Brain microvascular endothelial cell (primary cell): Measurements from ENCODE around the gene IGFBP6.

Experiments used
- DNase-seq: peaks from one replicate; pipeline ENCODE4 v3.0.0-alpha.2; 2020
- H3K27ac ChIP-seq: fragments of 250-450 bp; sonication (Bioruptor Pico); 2 replicates; pipeline ENCODE4 v1.5.1; 2020; ENCODE audit warnings: mild to moderate bottlenecking, moderate library complexity
- H3K27me3 ChIP-seq: fragments of 250-450 bp; sonication (Bioruptor Pico); replicated peaks from 2 replicates; pipeline ENCODE4 v1.5.1; 2020; ENCODE audit warnings: mild to moderate bottlenecking
- H3K36me3 ChIP-seq: fragments of 250-450 bp; sonication (Bioruptor Pico); replicated peaks from 2 replicates; pipeline ENCODE4 v1.5.1; 2020; ENCODE audit warnings: mild to moderate bottlenecking
- H3K4me3 ChIP-seq: 2 replicates; pipeline ENCODE4 v1.5.1; 2011; ENCODE audit warnings: low read depth, mild to moderate bottlenecking, control low read depth, low read length, moderate library complexity
- in situ Hi-C: cut with HindIII; loops from 2 replicates; pipeline ENCODE4 v1.10.0; 2017; ENCODE audit warnings: low sequenced_read_pairs, low pct_ligation_motif_present
- TF ChIP-seq, protein P1 (sequence below): IDR thresholded peaks from 2 replicates; pipeline ENCODE4 v1.5.1; 2011; ENCODE audit warnings: low read depth, mild to moderate bottlenecking, moderate library complexity, low read length, control low read depth, inconsistent platforms; ENCODE audit errors: missing control alignments

The IGFBP6 gene

DNA sequence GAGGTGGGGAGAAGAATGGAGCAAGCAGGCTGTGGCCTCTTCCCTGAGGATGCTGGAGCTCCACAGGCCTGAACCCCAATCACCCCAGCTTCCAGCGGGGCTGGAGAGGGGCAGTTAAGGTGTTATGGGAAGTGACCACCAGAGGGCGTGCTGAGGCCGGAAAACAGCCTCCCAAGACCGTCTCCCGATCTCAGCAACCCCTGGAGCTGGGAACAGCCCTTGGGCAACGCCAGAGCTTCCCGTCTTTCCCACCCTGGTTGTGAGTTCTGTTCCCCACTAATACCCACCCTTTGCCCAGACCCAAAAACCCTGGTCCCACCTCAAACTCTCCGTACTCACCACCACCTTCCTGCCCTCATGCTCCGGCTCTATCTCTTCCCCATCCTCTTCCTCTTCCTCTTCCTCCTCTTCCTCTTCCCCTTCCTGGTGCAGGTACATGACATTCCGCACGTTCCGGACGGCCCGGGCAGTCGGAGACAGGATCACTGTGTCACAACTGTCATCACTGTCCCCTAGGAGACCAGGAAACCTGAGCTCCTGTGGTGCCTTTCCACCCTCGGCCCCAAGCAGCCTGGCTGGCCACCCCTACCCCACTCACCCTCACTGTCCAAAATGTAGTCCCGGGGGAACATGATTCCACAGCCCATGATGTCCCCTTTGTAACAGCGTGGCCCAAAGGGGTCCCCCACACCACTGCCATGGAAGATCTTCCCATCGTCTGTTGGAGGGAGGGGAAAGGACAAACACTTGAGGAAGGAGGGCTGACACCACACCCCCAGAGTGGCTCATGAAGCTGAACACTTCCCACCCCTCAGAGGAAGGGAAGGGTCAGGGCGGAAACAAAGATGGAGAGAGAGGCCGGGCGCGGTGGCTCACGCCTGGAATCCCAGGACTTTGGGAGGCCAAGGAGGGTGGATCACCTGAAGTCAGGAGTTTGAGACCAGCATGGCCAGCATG is 31.2 kb upstream of the IGFBP6 start:
- Histone ChIP-seq H3K4me3 (no peak overlapping the region), H3K27ac (peak overlapping the region; percentile 78), H3K27me3 (no peaks in the 10 kb centered on the region), H3K36me3 (peaks cover 41% of the 10 kb centered on the region)
- in situ Hi-C loops: no loop called here
- DNase-seq: no peak
- TF ChIP-seq, protein P1, sequence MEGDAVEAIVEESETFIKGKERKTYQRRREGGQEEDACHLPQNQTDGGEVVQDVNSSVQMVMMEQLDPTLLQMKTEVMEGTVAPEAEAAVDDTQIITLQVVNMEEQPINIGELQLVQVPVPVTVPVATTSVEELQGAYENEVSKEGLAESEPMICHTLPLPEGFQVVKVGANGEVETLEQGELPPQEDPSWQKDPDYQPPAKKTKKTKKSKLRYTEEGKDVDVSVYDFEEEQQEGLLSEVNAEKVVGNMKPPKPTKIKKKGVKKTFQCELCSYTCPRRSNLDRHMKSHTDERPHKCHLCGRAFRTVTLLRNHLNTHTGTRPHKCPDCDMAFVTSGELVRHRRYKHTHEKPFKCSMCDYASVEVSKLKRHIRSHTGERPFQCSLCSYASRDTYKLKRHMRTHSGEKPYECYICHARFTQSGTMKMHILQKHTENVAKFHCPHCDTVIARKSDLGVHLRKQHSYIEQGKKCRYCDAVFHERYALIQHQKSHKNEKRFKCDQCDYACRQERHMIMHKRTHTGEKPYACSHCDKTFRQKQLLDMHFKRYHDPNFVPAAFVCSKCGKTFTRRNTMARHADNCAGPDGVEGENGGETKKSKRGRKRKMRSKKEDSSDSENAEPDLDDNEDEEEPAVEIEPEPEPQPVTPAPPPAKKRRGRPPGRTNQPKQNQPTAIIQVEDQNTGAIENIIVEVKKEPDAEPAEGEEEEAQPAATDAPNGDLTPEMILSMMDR: peak; percentile 92

DNA sequence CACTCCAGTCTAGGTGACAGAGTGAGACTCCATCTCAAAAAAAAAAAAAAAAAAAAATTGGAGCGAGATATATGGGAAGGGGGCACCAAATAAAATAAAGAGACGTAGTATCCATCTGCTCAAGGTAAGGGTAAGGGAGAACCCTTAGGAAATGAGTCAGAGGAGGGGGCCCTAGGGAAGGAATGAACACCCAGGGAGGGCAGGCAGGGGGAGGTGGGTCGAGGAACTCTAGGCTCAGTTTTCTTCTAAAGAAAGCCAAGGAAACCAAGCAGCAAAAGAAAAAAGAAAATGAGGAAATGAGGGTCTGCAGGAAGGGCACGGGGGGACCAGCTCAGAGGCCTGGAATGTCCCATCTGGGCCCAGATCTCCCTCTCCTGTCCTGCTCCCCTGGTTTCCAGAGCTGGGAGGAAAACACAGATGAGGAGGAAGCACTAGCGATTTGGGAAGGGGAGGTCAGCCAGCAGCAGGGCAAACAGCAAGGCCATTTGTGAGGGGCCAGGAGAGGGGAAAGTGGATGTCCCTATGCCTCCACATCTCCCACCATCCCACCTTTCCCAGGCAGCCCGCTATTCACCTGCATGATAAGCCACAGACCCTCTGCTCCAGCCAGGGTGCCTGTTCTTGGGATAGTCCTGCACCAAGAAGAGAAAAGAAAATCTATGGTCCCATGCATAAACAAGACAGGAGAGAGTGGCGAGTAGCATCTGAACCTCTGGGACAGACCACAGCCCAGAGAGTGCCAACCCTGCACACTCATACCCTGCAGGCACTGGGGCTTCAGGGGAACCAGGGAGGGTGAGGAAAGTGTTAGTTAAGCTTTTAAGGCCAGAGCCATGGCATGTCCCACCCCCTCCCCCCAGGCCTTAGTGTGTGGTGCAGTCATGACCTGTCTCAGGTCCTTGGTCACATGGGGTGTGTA is 30.1 kb upstream of the IGFBP6 start:
- no peak overlapping the region for H3K4me3 ChIP-seq
- no peaks in the 10 kb centered on the region for H3K27me3 ChIP-seq
- peaks cover 35% of the 10 kb centered on the region for H3K36me3 ChIP-seq
- H3K27ac ChIP-seq: no peak overlapping the region
- in situ Hi-C loops: no loop called here
- no peak for DNase-seq
- TF ChIP-seq, protein P1: no peak

DNA sequence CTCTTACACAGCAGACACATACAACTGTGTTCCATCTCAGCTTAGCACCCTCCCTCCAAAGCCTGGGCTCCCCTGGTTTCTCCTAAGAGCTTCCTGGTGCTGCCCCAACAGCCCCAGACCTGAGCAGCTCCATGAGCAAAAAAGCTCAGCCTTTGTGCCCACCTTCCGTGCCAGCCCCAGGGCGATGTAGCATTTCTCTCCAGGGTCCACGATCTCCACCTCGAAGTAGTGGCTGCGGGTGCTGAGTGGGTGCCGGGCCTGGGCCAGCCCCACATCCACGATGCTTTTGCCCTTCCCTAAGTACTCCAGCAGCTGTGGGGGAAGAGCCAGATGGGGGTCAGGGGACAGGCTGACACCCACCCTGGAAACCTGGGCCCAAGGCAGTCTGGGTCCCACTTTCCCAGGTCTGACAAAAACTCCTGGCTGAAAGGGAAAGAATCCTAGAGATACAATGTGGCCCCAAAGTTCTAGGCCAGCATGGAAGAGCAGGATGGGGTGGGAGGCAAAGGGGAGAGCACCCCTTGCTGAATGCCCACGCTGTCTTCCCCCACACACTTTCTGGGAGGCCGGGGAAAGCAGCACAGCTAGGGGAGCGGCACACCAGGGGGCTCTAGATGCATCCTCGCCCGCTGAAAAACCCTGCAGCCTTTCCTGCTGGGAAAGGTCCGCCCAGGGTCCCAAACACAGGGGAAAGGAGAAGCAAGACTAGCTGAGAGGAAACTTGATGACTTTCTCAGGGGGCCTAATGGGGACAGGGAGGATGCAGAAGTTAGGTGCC is 29.3 kb upstream of the IGFBP6 start:
- no peak overlapping the region for H3K4me3 ChIP-seq
- no peak for DNase-seq
- H3K27ac ChIP-seq: no peak overlapping the region
- TF ChIP-seq, protein P1: no peak
- in situ Hi-C loops: no loop called here
- no peaks in the 10 kb centered on the region for H3K27me3 ChIP-seq
- H3K36me3 ChIP-seq: peaks cover 27% of the 10 kb centered on the region

DNA sequence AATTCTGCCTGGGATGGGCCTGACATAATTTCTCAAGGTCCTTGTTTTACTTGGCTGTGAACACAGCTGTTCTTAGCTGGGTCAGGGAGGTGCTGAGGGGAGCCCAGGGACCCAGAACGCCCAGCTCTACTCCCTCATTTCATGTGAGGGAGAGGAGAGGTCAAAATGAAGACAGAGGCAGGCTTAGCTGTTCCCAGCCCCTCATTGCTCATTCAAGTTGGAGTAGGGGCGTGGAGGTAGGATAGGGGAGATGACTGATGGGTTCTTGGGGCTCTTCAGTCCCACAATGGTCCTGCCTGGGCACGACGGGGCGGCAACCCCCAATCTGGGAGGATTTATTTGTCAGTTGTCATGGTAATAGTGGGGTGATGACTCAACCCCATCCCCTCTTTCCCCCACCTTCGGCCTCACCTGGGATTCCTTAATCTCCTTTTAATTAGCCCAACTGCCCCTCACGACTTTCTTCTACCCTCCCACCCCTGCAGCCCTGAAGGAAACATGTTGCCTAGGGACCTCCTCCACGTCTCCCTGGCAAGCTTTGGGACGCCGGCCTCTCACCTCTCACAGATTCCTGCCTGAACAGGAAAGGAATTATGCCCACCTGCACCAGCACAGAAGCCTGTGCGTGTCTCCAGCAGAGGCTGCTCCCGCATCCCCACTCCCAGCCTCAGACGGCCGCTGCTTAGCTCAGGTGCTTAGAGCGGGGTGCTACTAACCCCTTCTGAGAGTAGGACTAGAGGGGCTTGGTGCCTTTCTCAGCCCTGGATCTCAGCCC is 28.5 kb upstream of the IGFBP6 start:
- in situ Hi-C loops: no loop called here
- TF ChIP-seq, protein P1: no peak
- DNase-seq: no peak
- no peak overlapping the region for H3K27ac ChIP-seq
- H3K36me3 ChIP-seq: peaks cover 26% of the 10 kb centered on the region
- H3K27me3 ChIP-seq: no peaks in the 10 kb centered on the region
- H3K4me3 ChIP-seq: no peak overlapping the region
